Astrocyte (in vitro differentiated cells and primary cell): ENCODE data around the gene TSPAN17. TPM values are rescaled to one million over a fixed set of nuclear protein-coding genes. Genes with fewer than 3 reads are reported as not detected.

Experiments used
- DNase-seq: peaks from one replicate; pipeline ENCODE4 v3.0.0-alpha.2; 2010; ENCODE audit warnings: low read depth
- FAIRE-seq: peaks from 2 replicates; lab custom pipeline; 2011; peaks lifted over from hg19 to GRCh38; lab: Jason Lieb, UNC
- H2AFZ ChIP-seq: 2 replicates; pipeline ENCODE4 v1.6.0; 2012; ENCODE audit warnings: low read depth, low read length, inconsistent platforms
- H3K27ac ChIP-seq: 2 replicates; pipeline ENCODE4 v1.5.1; 2011; ENCODE audit warnings: low read depth, low read length, inconsistent platforms
- H3K27me3 ChIP-seq: 2 replicates; pipeline ENCODE4 v1.6.0; 2011; ENCODE audit warnings: low read length, inconsistent platforms; ENCODE audit not compliant: insufficient read depth
- H3K36me3 ChIP-seq: 2 replicates; pipeline ENCODE4 v1.5.1; 2011; ENCODE audit warnings: low read length, inconsistent platforms; ENCODE audit not compliant: insufficient read depth
- H3K4me1 ChIP-seq: 2 replicates; pipeline ENCODE4 v1.5.1; 2011; ENCODE audit warnings: low read length, inconsistent platforms; ENCODE audit not compliant: insufficient read depth
- H3K4me2 ChIP-seq: 2 replicates; pipeline ENCODE4 v1.6.0; 2012; ENCODE audit warnings: low read length, inconsistent platforms
- H3K4me3 ChIP-seq: 2 replicates; pipeline ENCODE4 v1.5.1; 2011; ENCODE audit warnings: low read depth, mild to moderate bottlenecking, low read length, inconsistent platforms; ENCODE audit not compliant: insufficient read depth
- H3K79me2 ChIP-seq: 2 replicates; pipeline ENCODE4 v1.6.0; 2012; ENCODE audit warnings: mild to moderate bottlenecking, low read length, inconsistent platforms; ENCODE audit not compliant: insufficient read depth
- H3K9ac ChIP-seq: 2 replicates; pipeline ENCODE4 v1.6.0; 2012; ENCODE audit warnings: mild to moderate bottlenecking, low read length, inconsistent platforms
- H3K9me3 ChIP-seq: 2 replicates; pipeline ENCODE4 v1.5.1; 2012; ENCODE audit warnings: low read depth, mild to moderate bottlenecking, low read length, inconsistent platforms; ENCODE audit not compliant: insufficient read depth
- H4K20me1 ChIP-seq: 2 replicates; pipeline ENCODE4 v1.6.0; 2012; ENCODE audit warnings: low read length, inconsistent platforms; ENCODE audit not compliant: insufficient read depth
- H3K27ac Mint-ChIP-seq: one replicate; pipeline ENCODE4 v1.8.0; 2021; ENCODE audit warnings: mild to moderate bottlenecking, mixed read lengths; ENCODE audit not compliant: unreplicated experiment
- H3K27me3 Mint-ChIP-seq: one replicate; pipeline ENCODE4 v1.8.0; 2021; ENCODE audit warnings: low read depth, mixed read lengths; ENCODE audit not compliant: unreplicated experiment
- H3K36me3 Mint-ChIP-seq: one replicate; pipeline ENCODE4 v1.8.0; 2021; ENCODE audit warnings: low read depth, mixed read lengths; ENCODE audit not compliant: unreplicated experiment
- H3K4me1 Mint-ChIP-seq: one replicate; pipeline ENCODE4 v1.8.0; 2021; ENCODE audit warnings: low read depth, mixed read lengths; ENCODE audit not compliant: unreplicated experiment
- H3K4me3 Mint-ChIP-seq: one replicate; pipeline ENCODE4 v1.8.0; 2021; ENCODE audit warnings: mild to moderate bottlenecking, moderate library complexity, mixed read lengths; ENCODE audit not compliant: unreplicated experiment
- H3K9me3 Mint-ChIP-seq: one replicate; pipeline ENCODE4 v1.8.0; 2021; ENCODE audit warnings: mild to moderate bottlenecking, mixed read lengths; ENCODE audit not compliant: unreplicated experiment
- EZH2 ChIP-seq: IDR thresholded peaks from 2 replicates; pipeline ENCODE4 v1.6.1; 2012; ENCODE audit warnings: mild to moderate bottlenecking, low read length, inconsistent platforms; ENCODE audit not compliant: insufficient read depth
- total RNA-seq: library from RNA; stranded (reverse); gene quantifications from 2 replicates; pipeline ENCODE4 v1.2.1, GENCODE V29; 2021
- TF ChIP-seq, protein P1 (sequence below): IDR thresholded peaks from 2 replicates; pipeline ENCODE4 v1.5.1; 2011; ENCODE audit warnings: low read depth, mild to moderate bottlenecking, inconsistent platforms, low read length, moderate library complexity; ENCODE audit not compliant: insufficient read depth

The TSPAN17 gene
- total RNA-seq, 1 donor from 2014 or later = 56.5 TPM

DNA sequence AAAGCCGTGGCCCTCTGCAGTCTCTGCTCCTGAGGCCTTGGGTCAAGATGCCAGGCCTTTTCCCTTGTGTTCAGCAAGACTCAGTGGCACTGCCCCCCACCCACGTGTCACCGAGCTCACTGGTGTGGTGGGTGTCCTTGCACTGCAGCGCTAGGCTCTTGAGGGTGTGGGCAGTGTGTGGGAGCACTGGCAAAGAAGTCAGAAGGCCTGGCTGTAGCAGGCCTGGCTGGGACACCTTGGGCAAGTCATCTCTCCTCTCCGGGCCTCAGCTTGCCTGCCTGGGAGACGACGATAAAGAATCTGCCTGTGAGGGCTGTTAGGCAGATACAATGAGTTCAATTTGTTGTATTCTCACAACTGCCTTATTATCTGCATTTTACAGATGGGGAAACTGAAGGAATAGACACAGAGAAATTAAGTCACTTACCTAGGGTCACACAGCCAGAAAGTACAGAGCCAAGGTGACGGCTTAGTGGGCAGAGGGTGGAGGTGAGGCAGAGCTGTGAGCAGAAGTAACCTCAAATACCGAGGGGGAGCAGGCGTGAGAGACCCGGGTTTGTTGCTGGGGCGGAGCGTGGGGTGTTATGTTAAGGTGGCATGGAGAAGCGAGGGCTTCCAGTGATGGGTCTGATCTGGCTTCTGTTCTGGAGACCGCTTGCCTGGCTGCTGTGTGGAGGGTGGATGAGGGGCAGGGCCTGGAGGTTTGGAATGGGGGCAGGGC, 1.4 kb downstream of the TSPAN17 start:
- no peaks in the 10 kb centered on the region for H3K9me3 Mint-ChIP-seq
- H3K27me3 ChIP-seq = no peaks in the 10 kb centered on the region
- H3K9me3 ChIP-seq = no peaks in the 10 kb centered on the region
- DNase-seq (no peak), FAIRE-seq (no peak)
- H3K4me1 Mint-ChIP-seq = peaks cover 21% of the 10 kb centered on the region
- H3K79me2 ChIP-seq = peaks cover 38% of the 10 kb centered on the region
- peak overlapping the region; percentile 92 for H3K9ac ChIP-seq
- H4K20me1 ChIP-seq = peaks cover 53% of the 10 kb centered on the region
- no peaks in the 10 kb centered on the region for H3K36me3 ChIP-seq
- H3K4me3 Mint-ChIP-seq = peak overlapping the region; percentile 88
- H3K4me1 ChIP-seq = peaks cover 28% of the 10 kb centered on the region
- peaks cover 5% of the 10 kb centered on the region for H3K36me3 Mint-ChIP-seq
- peak overlapping the region; percentile 98 for H3K4me2 ChIP-seq
- peaks cover 5% of the 10 kb centered on the region for H3K27me3 Mint-ChIP-seq
- H3K4me3 ChIP-seq = peak overlapping the region; percentile 71
- TF ChIP-seq, protein P1, sequence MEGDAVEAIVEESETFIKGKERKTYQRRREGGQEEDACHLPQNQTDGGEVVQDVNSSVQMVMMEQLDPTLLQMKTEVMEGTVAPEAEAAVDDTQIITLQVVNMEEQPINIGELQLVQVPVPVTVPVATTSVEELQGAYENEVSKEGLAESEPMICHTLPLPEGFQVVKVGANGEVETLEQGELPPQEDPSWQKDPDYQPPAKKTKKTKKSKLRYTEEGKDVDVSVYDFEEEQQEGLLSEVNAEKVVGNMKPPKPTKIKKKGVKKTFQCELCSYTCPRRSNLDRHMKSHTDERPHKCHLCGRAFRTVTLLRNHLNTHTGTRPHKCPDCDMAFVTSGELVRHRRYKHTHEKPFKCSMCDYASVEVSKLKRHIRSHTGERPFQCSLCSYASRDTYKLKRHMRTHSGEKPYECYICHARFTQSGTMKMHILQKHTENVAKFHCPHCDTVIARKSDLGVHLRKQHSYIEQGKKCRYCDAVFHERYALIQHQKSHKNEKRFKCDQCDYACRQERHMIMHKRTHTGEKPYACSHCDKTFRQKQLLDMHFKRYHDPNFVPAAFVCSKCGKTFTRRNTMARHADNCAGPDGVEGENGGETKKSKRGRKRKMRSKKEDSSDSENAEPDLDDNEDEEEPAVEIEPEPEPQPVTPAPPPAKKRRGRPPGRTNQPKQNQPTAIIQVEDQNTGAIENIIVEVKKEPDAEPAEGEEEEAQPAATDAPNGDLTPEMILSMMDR = no peak
- no peak for TF ChIP-seq EZH2
- no peak overlapping the region for H2AFZ ChIP-seq
- H3K27ac ChIP-seq = no peak overlapping the region
- no peak overlapping the region for H3K27ac Mint-ChIP-seq

DNA sequence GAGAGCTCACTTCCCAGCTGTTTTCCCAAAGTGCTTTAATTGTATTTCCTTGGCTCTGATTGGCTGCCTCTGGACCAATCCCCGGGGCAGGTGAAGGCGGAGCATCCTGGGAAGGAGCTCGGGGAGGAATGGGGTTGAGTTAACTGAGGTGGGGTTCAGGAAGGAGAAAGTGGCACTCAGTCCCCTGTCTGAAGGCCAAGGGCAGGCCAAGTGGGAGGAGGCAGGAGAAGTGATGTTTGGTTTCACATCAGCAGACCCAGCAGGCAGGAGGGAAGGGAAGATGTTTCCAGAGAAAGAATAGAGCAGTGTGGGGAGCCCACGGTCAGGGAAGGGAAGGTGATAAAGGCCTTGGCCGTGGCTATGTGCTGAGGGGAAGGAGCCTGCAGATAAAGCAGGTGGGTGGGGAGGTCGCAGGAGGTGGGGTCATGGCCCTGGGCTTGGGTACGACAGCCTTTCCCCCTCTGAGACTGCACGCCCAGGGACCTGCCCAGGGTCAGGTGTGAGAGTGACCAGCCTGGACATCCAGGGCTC, 3.1 kb downstream of the TSPAN17 start:
- Mint-ChIP-seq H3K9me3 (no peaks in the 10 kb centered on the region), H3K27ac (no peak overlapping the region), H3K36me3 (peaks cover 5% of the 10 kb centered on the region), H3K4me3 (no peak overlapping the region), H3K27me3 (peaks cover 2% of the 10 kb centered on the region), H3K4me1 (peaks cover 23% of the 10 kb centered on the region)
- Histone ChIP-seq H3K79me2 (peaks cover 38% of the 10 kb centered on the region), H3K4me3 (no peak overlapping the region), H3K36me3 (no peaks in the 10 kb centered on the region), H4K20me1 (peaks cover 64% of the 10 kb centered on the region), H3K27me3 (no peaks in the 10 kb centered on the region), H3K9me3 (no peaks in the 10 kb centered on the region), H3K4me2 (no peak overlapping the region), H2AFZ (no peak overlapping the region), H3K27ac (no peak overlapping the region), H3K9ac (no peak overlapping the region), H3K4me1 (peaks cover 29% of the 10 kb centered on the region)
- DNase-seq = no peak
- no peak for TF ChIP-seq EZH2
- TF ChIP-seq, protein P1 = no peak
- no peak for FAIRE-seq

DNA sequence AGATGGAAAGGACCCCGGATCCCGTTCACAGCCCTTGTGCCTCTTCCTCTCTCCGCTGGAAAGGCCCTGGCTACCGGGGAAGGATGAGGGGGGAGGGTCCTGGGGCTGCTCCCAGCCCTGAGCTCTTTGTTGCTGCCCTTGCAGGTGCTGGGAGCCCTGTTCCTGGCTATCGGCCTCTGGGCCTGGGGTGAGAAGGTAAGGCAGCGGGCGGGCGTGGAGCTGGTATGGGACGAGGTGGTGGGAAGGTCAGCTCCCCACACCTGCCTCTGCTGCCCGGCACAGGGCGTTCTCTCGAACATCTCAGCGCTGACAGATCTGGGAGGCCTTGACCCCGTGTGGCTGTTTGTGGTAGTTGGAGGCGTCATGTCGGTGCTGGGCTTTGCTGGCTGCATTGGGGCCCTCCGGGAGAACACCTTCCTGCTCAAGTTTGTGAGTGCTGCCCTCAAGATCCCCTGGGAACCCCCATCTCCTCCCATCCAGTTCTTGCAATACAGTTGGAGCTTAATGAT, 4.2 kb downstream of the TSPAN17 start:
- Histone ChIP-seq H4K20me1 (peaks cover 64% of the 10 kb centered on the region), H3K4me2 (no peak overlapping the region), H3K9ac (no peak overlapping the region), H2AFZ (no peak overlapping the region), H3K36me3 (no peaks in the 10 kb centered on the region), H3K9me3 (no peaks in the 10 kb centered on the region), H3K27me3 (no peaks in the 10 kb centered on the region), H3K4me1 (peaks cover 28% of the 10 kb centered on the region), H3K4me3 (no peak overlapping the region), H3K27ac (no peak overlapping the region), H3K79me2 (peaks cover 38% of the 10 kb centered on the region)
- no peaks in the 10 kb centered on the region for H3K27me3 Mint-ChIP-seq
- no peak overlapping the region for H3K27ac Mint-ChIP-seq
- TF ChIP-seq, protein P1 = no peak
- TF ChIP-seq EZH2 = no peak
- H3K36me3 Mint-ChIP-seq = peaks cover 5% of the 10 kb centered on the region
- no peak overlapping the region for H3K4me3 Mint-ChIP-seq
- FAIRE-seq (no peak), DNase-seq (no peak)
- no peaks in the 10 kb centered on the region for H3K9me3 Mint-ChIP-seq
- H3K4me1 Mint-ChIP-seq = peaks cover 17% of the 10 kb centered on the region
